ENCODE results near the gene SLC31A1.

GRCh38 chr9:113255438-113255837 is 34.1 kb downstream of the SLC31A1 start:
- TF ChIP-seq POLR2A (IDR thresholded peaks at IDR 0.05; ENCODE audit: low read depth, low read length) (no peak), POLR2AphosphoS5 (IDR thresholded peaks at IDR 0.05; ENCODE audit: low read depth, low read length) (no peak), TAF1 (IDR thresholded peaks at IDR 0.05; ENCODE audit: borderline replicate concordance, low read depth, low read length) (no peak)

All from GM12892 (cell line).